Activated B cell treated with CpG ODN at 0.5 μM for 24 hours (primary cell): ENCODE results near the gene CRAT. TPM values are rescaled to one million over a fixed set of nuclear protein-coding genes. Genes with fewer than 3 reads are reported as not detected.
A peak's percentile ranks its signal among the peaks of the same experiment; 100 is the strongest.

Source experiments
- ATAC-seq: fragments of 200-7000 bp; cut with Tn5 transposase; one replicate; pipeline ENCODE4 v1.10.0; 2021; ENCODE audit warnings: low read depth, mild to moderate bottlenecking, moderate library complexity
- CTCF ChIA-PET: fragments of 350-600 bp; sonication (Branson Sonifier 250); formaldehyde crosslinking; loops from one replicate; lab custom pipeline; 2021; ENCODE audit warnings: antibody characterized with exemption; lab: Charles Lee
- POLR2A ChIA-PET: fragments of 350-600 bp; sonication (Branson Sonifier 250); formaldehyde crosslinking; loops from one replicate; lab custom pipeline; 2021; ENCODE audit warnings: antibody characterized with exemption; lab: Charles Lee
- DNase-seq: peaks from one replicate; pipeline ENCODE4 v3.0.0; 2022
- H3K27ac Mint-ChIP-seq: one replicate; pipeline ENCODE4 v1.8.0; 2020; ENCODE audit warnings: mixed read lengths
- H3K27me3 Mint-ChIP-seq: one replicate; pipeline ENCODE4 v1.8.0; 2021; ENCODE audit warnings: mixed read lengths
- H3K36me3 Mint-ChIP-seq: one replicate; pipeline ENCODE4 v1.8.0; 2021; ENCODE audit warnings: low read depth, mixed read lengths
- H3K4me1 Mint-ChIP-seq: one replicate; pipeline ENCODE4 v1.8.0; 2021; ENCODE audit warnings: mixed read lengths
- H3K4me3 Mint-ChIP-seq: one replicate; pipeline ENCODE4 v1.8.0; 2020; ENCODE audit warnings: mild to moderate bottlenecking, mixed read lengths
- H3K9me3 Mint-ChIP-seq: one replicate; pipeline ENCODE4 v1.8.0; 2020; ENCODE audit warnings: mixed read lengths
- CTCF ChIP-seq: fragments of 200-600 bp; IDR thresholded peaks from one replicate; pipeline ENCODE4 v1.8.0; 2022; ENCODE audit warnings: antibody characterized with exemption, mild to moderate bottlenecking
- intact Hi-C: fragments of 100-400 bp; cut with micrococcal nuclease; formaldehyde crosslinking; loops from one replicate; pipeline ENCODE4 v1.15.1; 2024
- total RNA-seq: library from RNA; stranded (reverse); gene quantifications from 2 replicates; pipeline ENCODE4 v1.2.3, GENCODE V29; 2022

Gene CRAT
- 6.8 and 8.2 TPM in 2 replicates for total RNA-seq

DNA sequence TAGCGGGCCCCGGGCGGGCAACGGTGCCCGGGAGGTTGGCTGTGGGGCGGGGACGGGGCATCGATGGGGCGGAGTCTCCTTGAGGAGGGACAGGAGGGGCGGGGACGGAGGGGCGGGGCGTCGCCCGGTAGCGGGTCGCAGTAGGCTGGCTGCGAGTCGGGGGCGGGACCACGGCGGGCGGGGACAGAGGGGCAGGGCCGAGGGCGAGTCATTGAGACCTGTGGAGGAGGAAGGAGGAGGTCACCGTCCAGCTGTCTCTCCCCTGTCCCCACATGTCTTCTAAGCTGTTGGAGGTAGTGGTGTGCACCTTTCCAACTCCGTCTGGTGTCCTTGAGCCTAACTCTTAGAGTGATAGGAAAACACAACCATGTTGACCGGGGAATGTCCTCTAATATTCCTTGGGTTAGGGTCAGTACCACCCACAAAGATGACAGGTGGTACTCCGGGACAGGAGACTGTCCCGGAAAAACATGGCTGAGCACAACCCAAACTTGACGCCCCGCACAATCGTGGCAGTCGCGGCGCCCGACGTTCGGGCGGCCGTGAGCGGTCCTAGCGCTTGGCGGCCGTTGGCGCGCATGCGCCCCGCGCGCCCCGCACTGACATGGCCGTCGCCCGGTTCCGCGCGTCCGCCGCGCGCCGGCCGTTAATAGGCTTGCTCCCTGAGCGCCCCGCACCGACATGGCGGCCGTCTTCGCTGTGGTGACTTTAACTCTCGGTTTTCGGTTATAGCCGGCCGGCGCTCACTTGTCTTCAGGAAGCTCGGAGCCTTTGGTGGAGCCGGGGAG, at the start of gene CRAT, which contains the start of gene PTPA:
TSS of gene CRAT (minus strand) at position 54 of the 788 bp plus-strand sequence. CDS start 284 bp downstream, outside the sequence.
TSS of gene PTPA (plus strand) at position 676 of the 788 bp plus-strand sequence. CDS start 186 bp downstream, outside the sequence.
- ChIA-PET POLR2A (interaction anchor here (0.9 to 3.3 kb wide), 6 partner anchors 26 to 515 kb away, joined by 3 to 27 read pairs (median 4); partner anchors contain the start of genes DOLPP1 and NTMT1), CTCF (no interaction called here)
- peak; percentile 91 for DNase-seq
- no peak for TF ChIP-seq CTCF
- Mint-ChIP-seq H3K36me3 (peaks cover 4% of the 10 kb centered on the region), H3K9me3 (no peaks in the 10 kb centered on the region), H3K27ac (peak within 1 kb of the TSS; percentile 95), H3K27me3 (no peaks in the 10 kb centered on the region), H3K4me3 (peak within 1 kb of the TSS; percentile 95), H3K4me1 (peaks cover 39% of the 10 kb centered on the region)
- intact Hi-C loops, result loop anchor here (1.0 to 5.0 kb wide), 5 partner anchors 29 to 83 kb away; partner anchors contain the start of genes DOLPP1 and SH3GLB2
- peak; percentile 88 for ATAC-seq

DNA sequence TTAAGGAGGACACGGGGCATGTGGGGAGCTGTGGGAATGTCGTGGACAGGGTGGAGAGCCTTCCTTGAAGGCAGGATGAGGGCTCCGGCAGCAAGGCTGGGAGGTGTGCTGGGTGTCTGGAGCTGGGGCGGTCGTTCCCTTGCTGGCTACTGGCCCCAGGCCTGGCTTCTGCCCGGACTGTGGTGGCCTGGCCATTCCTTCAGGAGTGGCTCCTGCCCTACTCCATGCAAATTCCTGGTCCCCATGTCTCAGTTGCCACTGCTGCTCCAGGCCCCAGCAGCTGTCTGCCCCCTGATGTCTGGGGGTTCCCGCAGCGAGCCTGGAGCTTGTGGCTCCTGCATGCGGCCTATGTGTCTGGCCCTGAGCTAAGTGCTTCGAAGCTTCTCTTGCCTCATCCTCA, 45.6 kb upstream of the CRAT start:
- DNase-seq (no peak), ATAC-seq (no peak)
- H3K36me3 Mint-ChIP-seq, result peaks cover 3% of the 10 kb centered on the region
- POLR2A ChIA-PET, result no interaction called here
- no peak for TF ChIP-seq CTCF
- H3K4me1 Mint-ChIP-seq, result no peaks in the 10 kb centered on the region
- H3K27ac Mint-ChIP-seq, result no peak overlapping the region
- H3K27me3 Mint-ChIP-seq, result no peaks in the 10 kb centered on the region
- CTCF ChIA-PET, result no interaction called here
- intact Hi-C loops, result no loop called here
- H3K4me3 Mint-ChIP-seq, result no peak overlapping the region
- H3K9me3 Mint-ChIP-seq, result no peaks in the 10 kb centered on the region

DNA sequence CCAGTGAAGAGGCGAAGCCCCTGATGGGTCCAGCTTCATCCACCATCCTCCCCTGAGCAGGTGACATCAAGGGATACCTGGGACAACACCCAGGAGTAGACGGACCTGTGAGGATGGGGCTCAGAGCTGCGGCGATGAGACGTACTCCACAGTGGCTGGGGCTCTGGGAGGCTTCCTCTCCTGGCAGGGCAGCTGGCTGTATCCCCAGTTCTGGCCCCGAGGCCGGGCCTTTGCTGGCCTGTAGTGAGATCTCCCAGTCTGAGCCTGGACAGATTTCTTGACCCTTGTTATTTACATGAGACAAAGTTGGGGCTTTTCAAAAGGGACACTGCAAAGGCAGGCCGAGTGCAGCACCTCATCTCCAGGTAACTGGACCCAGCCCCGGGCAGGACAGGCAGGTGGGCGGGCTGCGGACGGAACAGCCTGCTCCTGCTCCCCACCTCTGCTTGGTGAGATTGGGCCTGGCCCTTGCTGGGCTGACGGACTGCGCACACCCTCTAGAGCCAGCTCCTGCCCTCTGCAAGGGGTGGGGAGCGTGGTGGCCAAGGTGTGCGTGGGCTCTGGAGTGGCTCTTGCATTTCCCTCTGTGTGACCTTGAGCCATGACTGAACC, 44.4 kb upstream of the CRAT start:
- Mint-ChIP-seq H3K9me3 (no peaks in the 10 kb centered on the region), H3K4me1 (peaks cover 3% of the 10 kb centered on the region), H3K27me3 (no peaks in the 10 kb centered on the region), H3K36me3 (peaks cover 9% of the 10 kb centered on the region), H3K27ac (no peak overlapping the region), H3K4me3 (no peak overlapping the region)
- no peak for ATAC-seq
- intact Hi-C loops, result no loop called here
- CTCF ChIA-PET, result no interaction called here
- TF ChIP-seq CTCF, result no peak
- POLR2A ChIA-PET, result interaction anchor here (1.0 to 1.2 kb wide), 2 partner anchors 13 kb away, joined by 3 to 4 read pairs; no protein-coding TSS in a partner anchor
- DNase-seq, result no peak

DNA sequence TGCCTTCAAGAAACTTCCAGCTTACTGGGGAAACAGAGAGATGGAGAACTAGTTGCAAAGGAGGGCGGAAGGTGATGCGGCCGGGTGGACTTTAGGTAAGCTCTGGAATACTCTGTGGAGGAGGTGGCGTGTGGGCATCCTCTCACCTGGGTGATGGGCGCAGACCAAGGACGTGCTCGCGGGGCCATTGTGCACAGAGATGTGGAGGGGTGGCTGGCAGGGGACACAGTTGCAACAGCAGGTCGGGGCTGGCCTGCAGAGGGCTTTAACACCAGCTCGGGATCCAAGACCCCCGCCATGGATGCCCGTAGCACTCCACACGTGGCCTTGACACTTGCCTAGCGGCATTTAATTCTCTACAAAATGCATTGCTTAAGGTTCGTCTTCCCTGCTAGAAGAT, 40.9 kb upstream of the CRAT start:
- POLR2A ChIA-PET, result no interaction called here
- TF ChIP-seq CTCF, result no peak
- H3K27me3 Mint-ChIP-seq, result no peaks in the 10 kb centered on the region
- DNase-seq (no peak), ATAC-seq (no peak)
- H3K36me3 Mint-ChIP-seq, result peaks cover 20% of the 10 kb centered on the region
- peaks cover 17% of the 10 kb centered on the region for H3K4me1 Mint-ChIP-seq
- H3K4me3 Mint-ChIP-seq, result no peak overlapping the region
- CTCF ChIA-PET, result interaction anchor here (3.2 kb wide), 1 partner anchor 9 kb away, joined by 14 read pairs; no protein-coding TSS in a partner anchor
- H3K9me3 Mint-ChIP-seq, result no peaks in the 10 kb centered on the region
- no peak overlapping the region for H3K27ac Mint-ChIP-seq
- intact Hi-C loops, result no loop called here
